HG02798 (cell line): ENCODE results near the gene EML3.

ENCODE experiments used
- ATAC-seq: cut with Tn5 transposase; IDR thresholded peaks from one replicate; pipeline ENCODE4 v1.9.1; 2021; ENCODE audit warnings: mild to moderate bottlenecking; ENCODE audit not compliant: unreplicated experiment, poor library complexity

The EML3 gene

GRCh38 chr11:62553839-62554361, 58.7 kb downstream of the EML3 start:
- no peak for ATAC-seq

- ATAC-seq, result no peak
Measured at GRCh38 chr11:62553080-62553838, 59.3 kb downstream of the EML3 start.

- no peak for ATAC-seq
Measured at GRCh38 chr11:62552485-62553079, 60.0 kb downstream of the EML3 start.
